OCI-LY3 (cell line): ENCODE measurements around the gene UNC5C.
A peak's percentile ranks its signal among the peaks of the same experiment; 100 is the strongest.

ENCODE experiments used
- H2AFZ ChIP-seq: fragments of 200-600, 300-600 bp; shearing (Covaris generic); 2 replicates; pipeline ENCODE4 v1.6.0; 2014; ENCODE audit warnings: antibody characterized with exemption, low read depth, low read length
- H3K27ac ChIP-seq: fragments of 200-600, 300-600 bp; sonication (generic); 2 replicates; pipeline ENCODE4 v1.5.1; 2014; ENCODE audit warnings: mild to moderate bottlenecking, low read length, moderate library complexity, mixed read lengths
- H3K27me3 ChIP-seq: fragments of 200-600, 300-600 bp; sonication (generic); 2 replicates; pipeline ENCODE4 v1.6.1; 2014; ENCODE audit warnings: low read depth, low read length, mixed read lengths
- H3K36me3 ChIP-seq: fragments of 200-600, 300-600 bp; sonication (generic); replicated peaks from 2 replicates; pipeline ENCODE3; 2014; ENCODE audit warnings: low read depth, low read length, mixed read lengths
- H3K4me1 ChIP-seq: fragments of 300-600, 200-600 bp; sonication (generic); 2 replicates; pipeline ENCODE4 v1.6.1; 2014; ENCODE audit warnings: low read length, mixed read lengths
- H3K4me2 ChIP-seq: fragments of 200-600, 300-600 bp; sonication (generic); 2 replicates; pipeline ENCODE4 v1.6.1; 2014; ENCODE audit warnings: low read length, mixed read lengths
- H3K4me3 ChIP-seq: fragments of 300-600, 200-600 bp; sonication (generic); 2 replicates; pipeline ENCODE4 v1.5.1; 2014; ENCODE audit warnings: antibody characterized with exemption, mild to moderate bottlenecking, low read length, moderate library complexity
- H3K79me2 ChIP-seq: fragments of 300-600, 200-600 bp; shearing (Covaris generic); 2 replicates; pipeline ENCODE4 v1.6.1; 2014; ENCODE audit warnings: mild to moderate bottlenecking, low read length, mixed read lengths
- H3K9ac ChIP-seq: fragments of 300-600, 200-600 bp; shearing (Covaris generic); 2 replicates; pipeline ENCODE4 v1.6.0; 2014; ENCODE audit warnings: mild to moderate bottlenecking, low read length, moderate library complexity
- H3K9me3 ChIP-seq: fragments of 200-600, 300-600 bp; shearing (Covaris generic); 2 replicates; pipeline ENCODE4 v1.6.1; 2014; ENCODE audit warnings: low read length, mixed read lengths; ENCODE audit not compliant: insufficient read depth
- H4K20me1 ChIP-seq: fragments of 200-600, 300-600 bp; sonication (generic); 2 replicates; pipeline ENCODE4 v1.6.1; 2016; ENCODE audit warnings: low read length, mixed read lengths; ENCODE audit not compliant: insufficient read depth
- CTCF ChIP-seq: fragments of 200-600, 300-600 bp; sonication (generic); IDR thresholded peaks from 2 replicates; pipeline ENCODE4 v1.5.1; 2014; ENCODE audit warnings: antibody characterized with exemption, low read length, low read depth
- EZH2phosphoT487 ChIP-seq: fragments of 200-600 bp; shearing (Covaris generic); IDR thresholded peaks from 2 replicates; pipeline ENCODE4 v1.6.1; 2018; ENCODE audit warnings: antibody characterized with exemption, mixed run types, low read depth

The UNC5C gene

DNA sequence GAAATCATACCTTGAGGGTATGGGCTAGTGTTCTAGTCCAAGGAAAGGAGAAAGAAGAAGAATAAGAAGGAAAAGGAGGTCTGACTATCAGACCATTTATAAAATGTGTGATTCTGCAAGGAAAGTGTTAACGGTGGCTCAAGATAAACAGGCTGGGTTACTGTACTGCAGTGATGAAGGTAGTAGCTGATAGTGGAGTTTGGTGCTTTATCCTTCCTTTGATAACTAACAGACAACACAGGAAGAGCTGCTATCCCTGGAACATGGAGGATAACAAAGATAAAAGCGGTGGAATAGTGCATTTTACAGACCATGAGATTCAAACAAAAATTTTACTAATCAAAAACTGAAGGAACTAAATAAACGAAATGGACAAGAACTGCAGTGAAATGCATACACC, 2.6 kb downstream of the UNC5C start:
- Histone ChIP-seq H3K36me3 (no peaks in the 10 kb centered on the region), H3K27me3 (peaks cover 34% of the 10 kb centered on the region), H3K4me1 (peaks cover 10% of the 10 kb centered on the region), H3K4me3 (no peak overlapping the region), H2AFZ (no peak overlapping the region), H3K9ac (no peak overlapping the region), H3K9me3 (no peaks in the 10 kb centered on the region), H3K79me2 (no peaks in the 10 kb centered on the region), H4K20me1 (no peaks in the 10 kb centered on the region), H3K4me2 (no peak overlapping the region), H3K27ac (no peak overlapping the region)
- TF ChIP-seq EZH2phosphoT487, result no peak
- no peak for TF ChIP-seq CTCF

DNA sequence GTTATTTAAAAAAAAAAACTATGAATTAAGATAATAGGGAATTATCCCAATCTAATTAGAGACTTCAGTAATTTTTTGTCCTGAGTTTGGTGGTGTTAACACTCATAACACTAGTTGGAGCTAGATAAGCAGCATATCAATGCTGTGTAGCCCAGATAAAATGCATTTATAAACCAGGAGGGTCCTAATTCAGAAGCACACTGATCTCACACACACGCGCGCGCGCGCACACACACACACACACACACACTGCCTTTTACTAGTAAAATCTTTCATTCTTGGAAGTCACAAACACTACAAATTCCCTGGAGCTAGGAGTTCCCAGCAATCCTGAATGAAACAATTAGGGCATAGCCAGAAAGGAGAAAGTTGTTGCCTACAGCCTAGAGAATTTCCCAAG, 3.2 kb downstream of the UNC5C start:
- no peak overlapping the region for H3K4me3 ChIP-seq
- no peaks in the 10 kb centered on the region for H4K20me1 ChIP-seq
- H3K4me1 ChIP-seq, result peaks cover 12% of the 10 kb centered on the region
- no peak overlapping the region for H3K27ac ChIP-seq
- H3K79me2 ChIP-seq, result no peaks in the 10 kb centered on the region
- no peaks in the 10 kb centered on the region for H3K9me3 ChIP-seq
- no peak overlapping the region for H3K9ac ChIP-seq
- H3K4me2 ChIP-seq, result no peak overlapping the region
- no peaks in the 10 kb centered on the region for H3K36me3 ChIP-seq
- peaks cover 41% of the 10 kb centered on the region for H3K27me3 ChIP-seq
- no peak overlapping the region for H2AFZ ChIP-seq
- TF ChIP-seq EZH2phosphoT487 (no peak), CTCF (no peak)

DNA sequence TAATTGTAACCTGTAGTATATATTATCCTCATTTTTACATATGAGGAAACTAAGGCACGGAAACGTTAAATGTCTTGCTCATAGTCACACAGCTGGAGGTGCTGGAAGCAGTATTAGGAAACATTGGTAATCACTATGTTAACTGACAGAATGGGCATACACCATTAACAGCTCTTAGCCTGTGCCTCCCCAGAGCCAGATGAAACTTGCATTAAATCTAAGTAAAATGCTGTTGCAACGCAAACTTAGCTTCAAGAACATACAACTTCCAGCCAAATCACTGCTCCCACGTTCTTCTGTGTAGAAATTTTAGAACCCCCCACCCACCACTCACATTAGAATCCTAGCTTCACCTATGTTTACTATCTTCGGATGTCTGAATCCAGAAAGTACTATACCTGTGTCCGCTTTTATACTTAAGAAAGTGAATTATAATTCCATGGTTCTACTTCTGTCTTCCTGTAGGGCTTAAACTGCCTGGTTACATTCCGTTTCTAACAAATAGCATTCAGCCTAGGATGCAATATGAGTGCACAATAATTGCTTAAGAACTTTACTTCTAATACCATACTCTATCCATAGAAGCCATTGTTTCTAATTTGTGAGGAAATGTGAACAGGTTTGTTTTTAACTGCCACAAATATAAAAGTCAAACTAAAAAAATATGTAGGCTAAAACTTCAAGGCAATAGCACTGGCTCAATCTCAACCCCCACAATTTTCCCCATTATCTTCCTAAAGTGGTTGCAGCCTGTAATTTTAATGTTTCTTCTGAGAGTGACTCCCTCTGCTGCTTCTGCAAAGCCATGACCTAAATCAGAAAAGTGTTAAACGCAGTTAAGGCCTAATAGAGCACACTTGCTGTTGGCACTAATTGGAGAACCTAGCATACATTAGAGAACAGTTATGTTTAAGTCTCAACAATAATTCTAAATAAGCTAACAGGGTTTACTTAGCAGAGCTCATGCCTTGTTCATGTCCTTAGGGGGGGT, 4.4 kb downstream of the UNC5C start:
- peaks cover 12% of the 10 kb centered on the region for H3K4me1 ChIP-seq
- peak; percentile 20; the same call in 1 of the 2 replicates for TF ChIP-seq CTCF
- no peak for TF ChIP-seq EZH2phosphoT487
- H3K27ac ChIP-seq, result no peak overlapping the region
- no peaks in the 10 kb centered on the region for H3K9me3 ChIP-seq
- H4K20me1 ChIP-seq, result no peaks in the 10 kb centered on the region
- H3K9ac ChIP-seq, result no peak overlapping the region
- no peak overlapping the region for H2AFZ ChIP-seq
- peaks cover 49% of the 10 kb centered on the region for H3K27me3 ChIP-seq
- no peak overlapping the region for H3K4me2 ChIP-seq
- H3K79me2 ChIP-seq, result no peaks in the 10 kb centered on the region
- H3K4me3 ChIP-seq, result no peak overlapping the region
- H3K36me3 ChIP-seq, result no peaks in the 10 kb centered on the region

GRCh38 chr4:95541889-95542607, 6.7 kb downstream of the UNC5C start:
- H3K36me3 ChIP-seq, result no peaks in the 10 kb centered on the region
- H3K9me3 ChIP-seq, result no peaks in the 10 kb centered on the region
- H3K27ac ChIP-seq, result no peak overlapping the region
- H4K20me1 ChIP-seq, result no peaks in the 10 kb centered on the region
- H3K4me2 ChIP-seq, result peak overlapping the region; percentile 23
- no peak overlapping the region for H3K9ac ChIP-seq
- H3K27me3 ChIP-seq, result peaks cover 61% of the 10 kb centered on the region
- TF ChIP-seq EZH2phosphoT487 (no peak), CTCF (no peak)
- no peak overlapping the region for H3K4me3 ChIP-seq
- no peak overlapping the region for H2AFZ ChIP-seq
- H3K79me2 ChIP-seq, result no peaks in the 10 kb centered on the region
- peaks cover 12% of the 10 kb centered on the region for H3K4me1 ChIP-seq
